B cell (primary cell): ENCODE results near the gene GPRC5D.

Experiments used
- CTCF ChIP-seq: fragments of 200-600 bp; IDR thresholded peaks from one replicate; pipeline ENCODE4 v1.8.0; 2022; ENCODE audit warnings: antibody characterized with exemption, mild to moderate bottlenecking
- EZH2 ChIP-seq: IDR thresholded peaks from 2 replicates; pipeline ENCODE4 v1.6.1; 2012; ENCODE audit warnings: borderline replicate concordance, low read depth, mild to moderate bottlenecking, moderate library complexity, low read length; ENCODE audit not compliant: insufficient read depth, poor library complexity, severe bottlenecking

- TF ChIP-seq EZH2, result no peak
- no peak for TF ChIP-seq CTCF
Measured at GRCh38 chr12:12952036-12952435, at the start of gene GPRC5D.
